Right renal pelvis (tissue), 4 donors: ENCODE data around the gene PCK2. TPM values are rescaled to one million over a fixed set of nuclear protein-coding genes. Genes with fewer than 3 reads are reported as not detected.

Experiments used
- DNase-seq, 4 donors: peaks; one replicate each; pipeline ENCODE4 v3.0.0-alpha.2; 2013; ENCODE audit warnings: low read depth in 4 of 4, low spot score in 3 of 4, missing footprints in 1 of 4
- polyA plus RNA-seq, 4 donors: library from polyadenylated mRNA; unstranded; fragments of 120-200 nt; gene quantifications; one replicate each; pipeline ENCODE4 v1.2.1, GENCODE V29; 2013; ENCODE audit not compliant: insufficient read length in 4 of 4

Gene PCK2
- polyA plus RNA-seq, 4 donors = 25.4 to 39.1 (median 30.4) TPM

DNA sequence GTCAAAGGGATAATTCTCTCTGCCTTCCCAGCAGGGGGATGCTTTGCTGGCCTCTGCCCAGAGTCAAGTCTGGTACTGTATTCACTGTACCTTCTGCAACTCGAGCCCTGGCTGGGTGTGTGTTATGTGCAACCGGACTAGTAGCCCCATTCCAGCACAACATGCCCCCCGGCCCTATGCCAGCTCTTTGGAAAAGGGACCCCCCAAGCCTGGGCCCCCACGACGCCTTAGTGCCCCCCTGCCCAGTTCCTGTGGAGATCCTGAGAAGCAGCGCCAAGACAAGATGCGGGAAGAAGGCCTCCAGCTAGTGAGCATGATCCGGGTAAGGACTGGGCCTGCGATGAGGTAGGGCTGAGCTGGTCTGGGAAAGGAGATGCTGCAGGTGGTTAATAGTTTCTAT lies 56.5 kb downstream of the PCK2 start:
- no peak for DNase-seq

DNA sequence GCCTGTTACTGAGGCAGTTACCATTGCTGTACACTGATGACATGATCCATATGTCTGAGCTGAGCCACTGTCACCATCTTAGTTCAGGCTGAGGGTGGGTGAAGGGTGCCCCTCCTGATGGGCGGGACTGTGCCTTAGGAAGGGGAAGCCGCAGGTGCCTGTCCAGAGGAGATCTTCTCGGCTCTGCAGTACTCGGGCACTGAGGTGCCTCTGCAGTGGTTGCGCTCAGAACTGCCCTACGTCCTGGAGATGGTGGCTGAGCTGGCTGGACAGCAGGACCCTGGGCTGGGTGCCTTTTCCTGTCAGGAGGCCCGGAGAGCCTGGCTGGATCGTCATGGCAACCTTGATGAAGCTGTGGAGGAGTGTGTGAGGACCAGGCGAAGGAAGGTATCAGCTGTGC lies 56.9 kb downstream of the PCK2 start:
- no peak for DNase-seq

DNA sequence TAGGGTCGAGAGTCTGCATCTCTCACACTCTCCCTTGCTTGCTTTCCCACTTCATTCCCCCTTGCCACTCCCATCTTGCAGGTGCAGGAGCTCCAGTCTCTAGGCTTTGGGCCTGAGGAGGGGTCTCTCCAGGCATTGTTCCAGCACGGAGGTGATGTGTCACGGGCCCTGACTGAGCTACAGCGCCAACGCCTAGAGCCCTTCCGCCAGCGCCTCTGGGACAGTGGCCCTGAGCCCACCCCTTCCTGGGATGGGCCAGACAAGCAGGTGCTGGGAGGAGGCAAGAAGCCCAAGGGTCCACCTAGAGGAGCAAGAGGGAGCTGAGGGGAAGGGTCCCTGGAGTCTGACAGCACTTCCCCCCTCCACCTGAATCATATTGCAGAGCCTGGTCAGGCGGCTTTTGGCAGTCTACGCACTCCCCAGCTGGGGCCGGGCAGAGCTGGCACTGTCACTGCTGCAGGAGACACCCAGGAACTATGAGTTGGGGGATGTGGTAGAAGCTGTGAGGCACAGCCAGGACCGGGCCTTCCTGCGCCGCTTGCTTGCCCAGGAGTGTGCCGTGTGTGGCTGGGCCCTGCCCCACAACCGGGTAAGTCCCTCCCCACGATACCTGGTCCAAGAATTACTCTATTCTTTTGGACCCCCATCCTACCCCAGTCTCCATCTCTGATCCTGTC lies 57.4 kb downstream of the PCK2 start:
- DNase-seq = no peak

Other genes with a start within 250 kb of the PCK2 start
- 10 to 100 TPM; 39.2 to 64.1 (median 45.3) TPM for gene DHRS4, start 140.5 kb upstream of the PCK2 start, polyA plus RNA-seq
- 10 to 100 TPM; 28.8 to 49.0 (median 41.4) TPM for gene DHRS4L2, start 105.4 kb upstream of the PCK2 start, polyA plus RNA-seq
- 1 to 10 TPM; 1.9 to 2.3 (median 2.3) TPM for gene CARMIL3, start 42.3 kb upstream of the PCK2 start, polyA plus RNA-seq
- gene CPNE6, start 22.7 kb upstream of the PCK2 start, polyA plus RNA-seq = under 1 TPM in 1 of 4 donors, not detected in 3; 0.03 TPM
- gene DCAF11, start 20.5 kb downstream of the PCK2 start, polyA plus RNA-seq = 10 to 100 TPM; 79.8 to 83.5 (median 81.4) TPM
- 1 to 10 TPM; 2.5 to 3.7 (median 2.8) TPM for gene NRL, start 20.6 kb downstream of the PCK2 start, polyA plus RNA-seq
- 1 to 10 TPM in 2 of 4 donors, under 1 TPM in 2; 0.87 to 1.2 (median 0.97) TPM for gene FITM1, start 36.3 kb downstream of the PCK2 start, polyA plus RNA-seq
- gene PSME1, start 41.9 kb downstream of the PCK2 start, polyA plus RNA-seq = 100 to 1,000 TPM; 198 to 214 (median 206) TPM
- 10 to 100 TPM; 14.5 to 24.2 (median 18.9) TPM for gene EMC9, start 47.3 kb downstream of the PCK2 start, polyA plus RNA-seq
- 100 to 1,000 TPM; 156 to 183 (median 168) TPM for gene PSME2, start 52.3 kb downstream of the PCK2 start, polyA plus RNA-seq
- gene RNF31, start 53.2 kb downstream of the PCK2 start, polyA plus RNA-seq = 10 to 100 TPM; 49.2 to 54.2 (median 49.4) TPM
- gene IRF9, start 67.0 kb downstream of the PCK2 start, polyA plus RNA-seq = 10 to 100 TPM; 45.4 to 65.2 (median 60.4) TPM
- gene REC8, start 77.8 kb downstream of the PCK2 start, polyA plus RNA-seq = 10 to 100 TPM; 60.0 to 70.1 (median 64.3) TPM
- gene IPO4, start 94.5 kb downstream of the PCK2 start, polyA plus RNA-seq = 10 to 100 TPM; 33.2 to 41.3 (median 34.0) TPM
- 10 to 100 TPM; 37.8 to 48.9 (median 41.3) TPM for gene TM9SF1, start 101.1 kb downstream of the PCK2 start, polyA plus RNA-seq
- gene TSSK4, start 111.4 kb downstream of the PCK2 start, polyA plus RNA-seq = 1 to 10 TPM; 3.7 to 4.8 (median 4.3) TPM
- gene CHMP4A, start 119.2 kb downstream of the PCK2 start, polyA plus RNA-seq = 10 to 100 TPM; 43.5 to 50.7 (median 49.8) TPM
- gene MDP1, start 121.8 kb downstream of the PCK2 start, polyA plus RNA-seq = 10 to 100 TPM; 14.8 to 19.3 (median 16.2) TPM
- gene NEDD8, start 138.1 kb downstream of the PCK2 start, polyA plus RNA-seq = 100 to 1,000 TPM; 222 to 245 (median 238) TPM
- 100 to 1,000 TPM; 102 to 121 (median 118) TPM for gene GMPR2, start 138.6 kb downstream of the PCK2 start, polyA plus RNA-seq
- gene TINF2, start 148.3 kb downstream of the PCK2 start, polyA plus RNA-seq = 10 to 100 TPM; 55.5 to 70.6 (median 58.7) TPM
- gene TGM1, start 168.9 kb downstream of the PCK2 start, polyA plus RNA-seq = 1 to 10 TPM; 1.4 to 2.3 (median 2.1) TPM
- gene RABGGTA, start 177.3 kb downstream of the PCK2 start, polyA plus RNA-seq = 10 to 100 TPM; 19.7 to 24.1 (median 20.8) TPM
- gene DHRS1, start 205.5 kb downstream of the PCK2 start, polyA plus RNA-seq = 10 to 100 TPM; 44.6 to 56.9 (median 46.2) TPM
- gene NOP9, start 205.5 kb downstream of the PCK2 start, polyA plus RNA-seq = 10 to 100 TPM; 26.7 to 27.7 (median 27.0) TPM
- 10 to 100 TPM; 21.8 to 27.6 (median 24.6) TPM for gene CIDEB, start 213.7 kb downstream of the PCK2 start, polyA plus RNA-seq
- 1 to 10 TPM; 1.8 to 2.5 (median 2.0) TPM for gene LTB4R2, start 215.8 kb downstream of the PCK2 start, polyA plus RNA-seq
- gene LTB4R, start 217.2 kb downstream of the PCK2 start, polyA plus RNA-seq = 1 to 10 TPM; 2.6 to 4.7 (median 3.8) TPM
- 10 to 100 TPM; 15.6 to 24.9 (median 20.4) TPM for gene ADCY4, start 240.8 kb downstream of the PCK2 start, polyA plus RNA-seq
- gene RIPK3, start 245.7 kb downstream of the PCK2 start, polyA plus RNA-seq = 1 to 10 TPM; 2.7 to 4.1 (median 3.2) TPM